HG03045 (cell line): ENCODE measurements around the gene KRTAP10-3.

Source experiments
- ATAC-seq: cut with Tn5 transposase; IDR thresholded peaks from one replicate; pipeline ENCODE4 v1.9.1; 2021; ENCODE audit warnings: mild to moderate bottlenecking, moderate library complexity; ENCODE audit not compliant: unreplicated experiment

KRTAP10-3 gene

DNA sequence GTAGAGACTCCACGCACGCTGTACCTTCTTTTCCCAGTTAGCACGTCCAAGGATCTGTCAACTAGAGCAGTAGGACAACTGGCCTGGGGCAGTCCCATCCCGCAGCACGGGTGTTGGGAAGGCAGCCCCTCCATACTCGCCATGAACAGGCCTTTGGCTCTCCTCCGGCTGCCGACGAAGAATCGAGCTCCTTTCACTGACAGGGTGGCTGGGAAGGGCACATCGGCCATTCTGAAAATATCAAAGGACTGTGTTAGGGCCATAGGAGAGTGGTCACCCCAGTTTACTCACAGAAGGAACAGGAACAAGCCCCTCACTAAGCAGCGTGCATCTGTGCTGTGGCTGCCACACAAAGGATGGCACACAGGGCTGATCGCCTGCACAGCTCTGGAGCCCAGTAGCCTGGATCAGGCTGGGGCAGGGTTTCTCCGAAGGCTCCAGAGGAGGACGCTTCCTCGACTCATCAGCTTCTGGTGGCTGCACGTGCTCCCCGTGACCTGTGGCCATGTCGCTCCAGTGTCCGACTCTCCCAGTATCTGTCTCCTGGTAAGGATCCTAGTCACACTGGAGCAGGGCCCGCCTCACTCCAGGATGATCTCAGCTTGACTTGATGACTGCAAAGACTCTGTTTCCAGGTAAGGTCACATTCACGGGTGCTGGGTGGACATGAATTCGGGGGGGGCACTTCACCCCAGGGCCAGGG is 27.5 kb downstream of the KRTAP10-3 start:
- no peak for ATAC-seq

DNA sequence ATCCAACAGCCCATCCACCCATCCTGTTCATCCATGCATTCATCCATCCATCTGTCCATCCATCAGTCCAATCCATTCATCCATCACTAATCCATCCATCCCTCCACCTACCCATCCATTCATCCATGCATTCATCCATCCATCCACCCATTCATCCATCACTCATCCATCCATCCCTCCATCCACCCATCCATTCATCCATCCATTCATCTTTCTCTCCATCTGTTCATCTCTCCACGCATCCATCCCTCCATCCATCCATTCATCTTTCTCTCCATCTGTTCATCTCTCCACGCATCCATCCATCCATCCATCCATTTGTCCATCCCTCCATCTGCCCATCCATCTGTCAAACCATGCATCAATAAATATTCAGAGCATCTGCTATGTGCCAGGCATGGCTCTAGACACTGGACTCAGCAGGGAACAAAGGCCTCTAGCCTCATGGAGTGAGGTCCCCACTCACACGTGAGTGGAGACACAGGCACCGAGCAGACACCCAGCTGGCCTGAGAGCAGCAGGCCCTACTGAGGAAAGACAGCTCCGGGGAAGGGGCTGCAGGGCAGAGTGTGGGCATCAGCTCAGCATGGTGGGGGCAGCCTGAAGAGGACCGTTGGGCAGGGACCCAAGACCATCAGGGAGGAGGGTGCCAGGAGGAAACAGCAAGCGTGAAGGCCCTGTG is 28.2 kb downstream of the KRTAP10-3 start:
- no peak for ATAC-seq

DNA sequence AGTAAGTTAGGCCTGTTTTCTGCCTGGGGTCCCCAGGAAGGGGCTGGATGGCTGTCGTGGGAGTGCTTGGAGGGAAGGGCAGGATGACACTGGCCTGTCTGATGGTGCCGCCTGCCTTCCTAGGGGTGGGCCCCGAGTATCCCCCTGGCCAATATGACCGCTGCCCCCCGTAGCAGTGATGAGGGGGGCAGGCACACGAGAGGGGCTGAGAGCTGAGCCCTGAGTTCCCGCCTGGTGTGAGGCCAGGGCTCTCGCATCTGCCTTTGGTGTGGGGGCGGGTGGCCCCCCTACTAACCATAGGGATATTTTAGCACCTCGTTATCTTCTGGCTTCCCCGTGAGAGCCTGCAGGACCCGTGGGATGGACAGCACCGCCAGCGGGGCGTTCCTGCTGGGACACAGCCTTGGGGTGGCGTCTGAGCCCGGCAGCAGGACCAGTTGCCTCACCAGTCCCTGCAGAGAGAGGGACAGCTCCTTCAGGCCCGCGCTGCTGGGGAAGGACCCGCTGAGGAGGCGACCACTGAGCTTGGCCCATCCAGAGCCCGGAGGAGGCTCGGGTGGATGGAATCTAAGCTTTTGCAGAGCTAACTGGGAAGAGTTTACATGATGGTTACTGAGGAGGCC is 29.0 kb downstream of the KRTAP10-3 start:
- no peak for ATAC-seq

DNA sequence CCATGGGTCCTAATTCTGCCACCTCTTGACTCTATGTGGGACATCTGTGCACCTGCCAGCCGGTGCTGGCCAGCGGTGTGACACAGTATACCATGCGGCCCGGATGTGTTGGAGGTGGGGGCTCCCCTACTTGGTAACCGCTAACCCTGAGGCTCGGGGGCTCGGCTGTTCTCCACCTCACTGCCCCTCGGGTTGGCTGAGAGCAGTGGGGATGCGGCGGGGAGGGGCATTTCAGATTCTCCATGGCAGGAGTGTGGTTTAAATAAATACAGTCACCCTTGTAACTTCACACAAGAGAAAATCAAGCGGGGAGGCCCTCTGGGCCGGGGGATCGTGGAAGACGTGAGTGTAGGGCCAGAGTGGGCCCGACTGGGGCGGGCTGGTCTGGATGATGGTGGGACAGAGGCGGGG is 29.6 kb downstream of the KRTAP10-3 start:
- no peak for ATAC-seq

DNA sequence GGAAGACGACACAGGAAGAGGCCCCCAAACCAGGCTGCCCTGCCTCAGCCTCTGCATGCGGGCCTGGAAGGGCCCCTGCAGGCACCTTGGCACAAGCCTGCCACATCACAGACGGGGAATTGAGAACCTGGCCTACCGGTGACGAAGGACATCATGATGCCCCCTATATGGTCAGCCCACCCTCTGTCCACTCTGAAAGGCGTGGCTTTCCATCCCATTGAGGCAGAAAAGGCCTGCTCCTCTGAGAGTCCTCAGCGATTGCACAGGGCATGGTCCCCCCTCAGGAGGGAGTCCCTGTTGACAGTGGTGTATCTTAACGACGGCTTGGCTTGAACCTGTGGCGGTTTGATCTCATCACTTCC is 30.0 kb downstream of the KRTAP10-3 start:
- ATAC-seq, result no peak

DNA sequence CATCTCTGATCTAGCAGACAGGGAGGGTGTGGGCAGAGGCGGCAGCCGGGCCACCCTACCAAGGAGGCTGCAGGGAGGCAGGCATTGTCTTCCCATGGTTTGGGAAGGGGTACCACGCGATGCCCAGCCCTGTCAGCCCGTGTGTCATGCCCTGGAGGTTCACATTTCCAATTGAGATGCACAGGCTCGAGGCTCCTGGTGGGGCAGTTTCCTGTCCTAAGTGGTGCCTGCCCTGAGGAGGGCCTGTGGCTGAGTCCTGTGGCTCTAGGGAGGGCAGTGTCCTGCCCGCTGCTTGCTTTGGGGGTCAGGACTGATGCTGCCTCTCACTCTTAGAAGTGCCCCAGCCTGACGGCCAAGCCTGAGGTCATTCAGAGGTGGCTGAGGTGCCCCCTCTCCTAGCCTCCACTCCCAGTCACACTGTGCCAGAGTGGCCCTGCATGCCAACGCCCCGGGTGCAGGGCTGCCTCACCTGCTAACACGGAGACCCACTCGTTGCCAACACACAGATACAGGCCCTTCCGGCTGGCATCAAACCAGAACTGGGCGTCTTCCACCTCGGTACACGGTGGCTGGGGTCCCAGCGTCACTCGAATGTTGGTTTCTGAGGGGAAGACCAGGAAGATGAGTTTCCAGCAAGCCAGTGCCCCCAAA is 30.5 kb downstream of the KRTAP10-3 start:
- ATAC-seq, result no peak

DNA sequence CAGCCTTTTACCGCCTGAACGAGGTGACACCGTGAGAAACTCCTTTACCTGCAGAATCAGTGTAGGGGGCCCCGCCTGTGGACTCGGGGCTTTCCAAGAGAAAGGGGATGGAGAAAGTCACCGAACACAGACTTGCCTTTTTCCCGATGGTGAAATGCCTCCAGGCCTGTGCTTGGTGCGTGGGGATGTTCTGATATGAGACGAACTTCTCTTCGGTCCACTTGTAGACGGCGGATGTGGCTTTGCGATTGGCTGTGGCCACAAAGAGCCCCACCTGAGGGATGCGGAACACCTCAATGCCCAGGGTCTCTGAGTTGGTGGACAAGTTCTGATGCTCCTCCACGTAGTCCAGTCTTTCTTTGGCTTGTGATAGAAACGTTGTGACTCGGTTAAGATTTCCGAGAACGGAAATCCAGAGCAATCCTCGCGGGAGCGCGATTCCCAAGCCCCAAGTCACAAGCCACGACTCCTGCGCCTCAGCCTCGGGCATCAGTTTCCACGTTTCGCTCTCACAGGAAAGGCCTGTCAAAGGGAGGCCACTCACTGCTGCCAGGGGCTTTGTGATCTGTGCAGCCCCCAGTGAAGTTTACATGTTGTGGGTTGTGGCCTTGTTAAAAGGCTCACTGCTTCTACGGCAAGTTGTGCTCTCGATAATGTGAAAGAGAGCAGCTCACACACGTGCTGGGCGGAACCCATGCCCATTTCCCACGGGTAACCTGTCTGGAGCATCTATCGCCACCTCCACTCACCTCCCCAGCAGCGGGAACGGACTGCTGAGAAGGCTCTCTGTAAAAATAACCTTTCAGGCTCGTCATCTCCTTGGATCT is 31.2 kb downstream of the KRTAP10-3 start:
- no peak for ATAC-seq

DNA sequence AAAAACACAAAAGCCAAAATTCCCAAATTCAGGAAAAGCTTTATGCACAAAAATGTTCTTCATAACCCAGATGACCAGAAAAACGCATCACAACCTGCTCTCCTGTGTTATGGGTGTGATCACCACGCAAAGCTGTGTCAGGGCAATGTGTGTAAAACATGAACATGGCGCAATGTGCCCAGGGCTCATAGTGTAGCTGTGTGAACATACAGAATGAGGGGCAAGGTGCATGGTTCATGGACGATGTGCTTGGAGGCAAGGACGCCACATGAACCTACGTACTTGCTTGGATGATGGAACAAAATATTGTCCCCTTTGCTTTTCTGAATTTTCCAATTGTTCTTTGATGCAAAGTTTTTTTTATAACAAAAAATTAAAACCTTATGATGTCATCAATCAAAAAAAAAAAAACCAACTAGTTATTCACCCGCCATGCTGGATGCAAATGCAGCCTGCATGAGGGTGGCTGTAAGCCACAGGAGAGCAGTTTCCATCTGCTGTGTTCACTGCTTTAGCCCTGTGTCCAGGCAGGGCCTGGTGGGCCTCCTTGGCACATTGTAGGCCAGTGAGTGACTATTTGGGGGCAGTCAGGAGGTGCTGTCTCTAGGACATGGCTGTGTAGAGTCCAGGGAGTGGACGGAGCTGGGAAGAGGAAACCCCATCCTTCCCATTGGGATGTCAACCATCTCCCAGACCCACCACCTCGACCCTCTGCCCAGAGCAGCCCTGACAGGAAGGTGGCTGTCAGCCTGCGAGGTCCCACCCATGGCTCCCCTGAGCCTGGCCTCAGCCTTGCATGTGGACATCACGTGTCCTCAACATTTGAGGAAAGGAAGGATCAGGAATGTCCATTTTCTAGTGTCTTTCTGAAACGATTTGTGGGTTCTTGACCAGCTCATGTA is 32.2 kb downstream of the KRTAP10-3 start:
- no peak for ATAC-seq

DNA sequence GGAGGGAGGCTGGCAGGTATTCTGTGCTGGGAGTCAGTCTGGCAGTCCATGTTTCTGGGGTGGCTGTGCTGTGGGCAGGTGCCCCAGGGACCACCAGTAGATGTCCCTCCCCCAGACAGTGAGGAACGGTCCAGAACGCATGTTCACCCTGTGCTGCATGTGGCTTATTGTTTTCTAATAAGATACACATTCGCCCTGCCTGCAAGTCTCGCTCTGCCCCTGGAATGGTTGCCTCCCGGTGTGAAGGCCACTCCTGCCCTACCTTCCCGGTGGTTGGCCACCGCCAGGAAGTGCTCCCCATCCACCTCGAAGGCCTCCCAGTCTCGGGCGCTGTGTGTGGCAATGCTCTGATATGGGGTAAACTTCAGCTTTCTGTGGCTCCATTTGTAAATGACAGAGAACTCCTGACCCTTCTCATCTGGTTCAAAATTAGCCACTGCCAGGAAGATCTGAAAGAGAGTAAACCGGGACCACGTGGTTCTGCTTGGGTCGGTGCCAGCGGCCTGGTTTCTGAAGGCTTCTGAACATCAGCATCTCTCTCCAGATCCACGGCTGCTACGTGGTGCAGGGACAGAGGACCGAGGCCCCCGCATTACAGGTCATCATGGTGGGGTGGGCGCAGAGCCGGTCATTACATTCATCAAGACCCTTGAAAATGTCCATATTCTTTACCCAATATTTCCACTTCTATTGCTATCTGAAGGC is 33.1 kb downstream of the KRTAP10-3 start:
- ATAC-seq, result no peak

DNA sequence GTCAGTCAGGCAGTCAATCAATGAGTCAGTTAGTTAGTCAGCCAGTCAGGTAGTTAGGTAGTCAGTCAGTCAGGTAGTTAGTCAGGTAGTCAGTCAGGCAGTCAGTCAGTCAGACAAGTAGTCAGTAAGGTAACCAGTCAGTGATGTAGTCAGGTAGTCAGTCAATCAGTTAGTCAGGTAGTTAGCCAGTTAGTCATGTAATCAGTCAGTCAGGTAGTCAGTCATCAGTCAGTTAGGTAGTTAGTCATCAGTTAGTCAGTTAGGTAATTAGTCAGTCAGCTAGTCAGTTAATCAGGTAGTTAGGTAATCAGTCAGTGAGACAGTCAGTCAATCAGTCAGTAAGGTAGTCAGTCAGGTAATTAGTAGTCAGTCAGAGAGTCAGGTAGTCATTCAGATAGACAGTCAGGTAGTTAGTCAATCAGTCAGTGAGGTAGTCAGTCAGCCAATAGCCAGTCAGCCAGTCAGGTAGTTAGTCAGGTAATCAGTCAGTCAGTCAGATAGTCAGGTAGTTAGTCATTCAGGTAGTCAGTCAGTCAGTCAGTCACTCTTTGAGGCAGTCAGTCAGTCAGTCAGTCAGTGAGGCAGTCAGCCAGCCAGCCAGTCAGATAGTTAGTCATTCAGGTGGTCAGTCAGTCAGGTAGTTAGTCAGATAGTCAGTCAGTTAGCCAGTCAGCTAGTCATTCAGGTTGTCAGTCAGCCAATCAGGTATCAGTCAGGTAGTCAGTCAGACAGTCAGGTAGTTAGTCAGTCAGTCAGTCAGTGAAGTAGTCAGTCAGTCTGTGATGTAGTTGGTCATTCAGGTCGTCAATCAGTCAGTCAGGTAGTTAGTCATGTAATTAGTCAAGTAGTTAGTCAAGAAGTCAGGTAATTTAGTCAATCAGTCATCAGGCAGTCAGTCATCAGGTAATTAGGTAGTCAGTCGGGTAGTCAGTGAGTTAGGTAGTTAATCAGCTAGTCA is 33.9 kb downstream of the KRTAP10-3 start:
- ATAC-seq, result no peak

DNA sequence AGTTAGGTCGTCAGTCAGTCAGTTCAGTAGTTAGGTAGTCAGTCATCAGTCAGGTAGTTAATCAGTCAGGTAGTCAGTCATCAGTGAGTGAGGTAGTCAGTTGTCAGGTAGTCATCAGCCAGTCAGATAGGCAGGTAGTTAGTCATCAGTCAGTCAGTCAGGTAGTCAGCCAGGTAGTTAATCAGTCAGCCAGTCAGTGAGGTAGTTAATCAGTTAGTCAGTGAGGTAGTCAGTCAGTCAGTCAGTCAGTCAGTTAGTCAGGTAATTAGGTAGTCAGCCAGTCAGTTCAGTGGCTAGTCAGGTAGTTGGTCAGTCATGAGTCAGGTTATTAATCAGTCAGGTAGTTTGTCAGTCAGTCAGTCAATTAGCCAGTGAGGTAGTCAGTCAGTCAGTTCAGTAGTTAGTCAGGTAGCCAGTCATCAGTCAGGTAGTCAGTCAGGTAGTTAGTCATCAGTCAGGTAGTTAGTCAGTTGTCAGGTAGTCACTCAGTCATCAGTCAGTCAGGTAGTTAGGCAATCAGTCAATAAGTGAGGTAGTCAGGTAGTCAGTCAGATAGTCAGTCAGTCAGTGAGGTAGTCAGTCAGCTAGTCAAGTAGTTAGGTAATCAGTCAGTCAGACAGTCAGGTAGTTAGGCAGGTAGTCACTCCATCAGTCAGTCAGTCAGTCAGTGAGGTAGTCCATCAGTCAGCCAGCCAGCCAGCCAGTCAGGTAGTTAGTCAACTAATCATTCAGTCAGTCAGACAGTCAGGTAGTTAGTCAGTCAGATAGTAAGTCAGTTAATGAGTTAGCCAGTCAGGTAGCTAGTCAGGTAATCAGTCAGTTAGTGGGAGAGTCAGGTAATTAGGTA is 34.8 kb downstream of the KRTAP10-3 start:
- no peak for ATAC-seq

DNA sequence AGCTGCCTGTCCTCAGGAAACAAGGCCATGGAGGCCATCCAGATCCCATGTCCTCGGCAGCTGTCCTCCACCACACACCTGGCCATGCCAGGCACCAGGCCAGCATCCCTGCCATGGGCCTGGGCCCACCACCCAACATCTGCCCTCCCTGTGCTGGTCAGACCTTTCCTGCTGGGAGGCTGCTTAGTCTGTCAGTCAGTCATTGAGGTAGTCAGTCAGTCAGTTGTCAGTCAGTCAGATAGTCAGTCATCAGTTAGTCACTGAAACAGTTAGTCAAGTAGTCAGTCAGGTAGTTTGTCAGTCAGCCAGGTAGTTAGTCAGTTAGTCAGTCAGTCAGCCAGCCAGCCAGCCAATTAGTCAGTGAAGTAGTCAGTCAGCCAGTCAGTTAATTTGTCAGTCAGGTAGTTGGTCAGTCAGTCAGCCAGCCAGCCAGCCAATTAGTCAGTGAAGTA is 35.8 kb downstream of the KRTAP10-3 start:
- no peak for ATAC-seq

DNA sequence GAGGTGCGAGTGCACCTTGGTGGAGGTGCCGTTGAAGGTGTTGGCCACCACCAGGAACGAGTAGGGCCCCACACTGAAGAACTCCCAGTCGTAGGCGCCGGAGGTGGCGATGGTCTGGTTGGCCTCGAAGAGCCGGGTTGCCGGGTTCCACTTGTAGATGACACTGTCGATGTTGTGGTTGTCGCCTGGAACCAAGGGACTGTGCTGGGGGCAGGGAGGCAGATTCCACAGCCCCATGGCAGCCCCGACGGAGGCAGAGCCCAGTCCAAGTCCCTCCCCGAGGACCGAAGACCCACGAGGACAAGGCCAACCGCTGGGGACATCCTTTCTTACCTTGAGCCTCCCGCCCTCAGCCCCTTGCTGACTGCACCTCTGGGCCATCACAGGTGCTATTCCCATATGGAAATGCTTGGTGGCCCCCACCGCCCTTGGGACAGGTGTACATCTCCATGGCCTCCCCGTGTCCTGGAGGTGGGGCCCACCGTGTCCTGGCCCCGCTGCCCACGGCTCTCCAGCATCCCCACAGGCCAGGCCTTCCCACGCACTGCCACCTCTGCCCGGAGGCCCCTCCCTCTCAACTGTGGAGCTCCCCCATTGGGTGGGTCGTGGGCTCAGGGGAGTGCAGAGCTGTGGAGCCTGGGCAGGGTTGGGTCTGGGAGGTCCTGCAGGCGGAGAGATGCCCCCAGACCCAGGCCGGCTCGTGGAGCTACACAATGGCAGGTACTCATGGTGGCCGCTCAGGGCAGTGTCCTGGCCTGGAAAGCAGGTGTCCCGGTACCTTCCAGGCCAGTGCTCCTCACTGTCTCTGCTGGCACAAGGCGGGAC is 36.5 kb downstream of the KRTAP10-3 start:
- no peak for ATAC-seq

DNA sequence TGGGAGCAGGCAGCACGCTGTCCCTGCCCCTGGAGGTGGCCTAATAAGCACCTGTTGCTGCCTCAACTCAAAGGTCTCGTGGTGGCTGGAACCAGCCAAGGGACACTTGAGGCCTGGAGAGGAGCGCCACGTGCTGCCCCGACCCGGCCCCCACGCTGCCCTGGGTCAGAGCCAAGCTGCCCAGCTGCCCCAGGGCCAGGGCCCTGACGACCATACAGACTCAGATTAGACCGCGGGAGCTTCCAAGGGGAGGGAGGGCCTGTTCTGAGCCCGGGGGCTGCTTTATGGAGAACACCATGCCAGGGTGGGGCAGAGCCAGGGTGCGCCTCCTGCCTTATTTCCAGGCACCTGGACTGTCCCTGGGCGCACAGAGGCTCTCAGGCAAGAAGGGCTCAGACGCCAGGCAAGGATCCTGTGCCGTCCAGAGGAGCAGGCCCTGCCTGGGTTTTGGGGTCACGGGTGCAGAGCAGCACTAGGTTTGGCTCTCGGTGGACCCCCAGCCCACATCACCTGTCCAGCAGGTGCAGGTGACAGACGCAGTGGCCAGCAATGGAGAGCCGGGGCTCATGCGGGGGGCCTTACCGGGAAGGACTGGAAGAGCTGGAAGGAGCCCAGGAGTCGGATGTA is 37.2 kb downstream of the KRTAP10-3 start:
- ATAC-seq, result no peak

DNA sequence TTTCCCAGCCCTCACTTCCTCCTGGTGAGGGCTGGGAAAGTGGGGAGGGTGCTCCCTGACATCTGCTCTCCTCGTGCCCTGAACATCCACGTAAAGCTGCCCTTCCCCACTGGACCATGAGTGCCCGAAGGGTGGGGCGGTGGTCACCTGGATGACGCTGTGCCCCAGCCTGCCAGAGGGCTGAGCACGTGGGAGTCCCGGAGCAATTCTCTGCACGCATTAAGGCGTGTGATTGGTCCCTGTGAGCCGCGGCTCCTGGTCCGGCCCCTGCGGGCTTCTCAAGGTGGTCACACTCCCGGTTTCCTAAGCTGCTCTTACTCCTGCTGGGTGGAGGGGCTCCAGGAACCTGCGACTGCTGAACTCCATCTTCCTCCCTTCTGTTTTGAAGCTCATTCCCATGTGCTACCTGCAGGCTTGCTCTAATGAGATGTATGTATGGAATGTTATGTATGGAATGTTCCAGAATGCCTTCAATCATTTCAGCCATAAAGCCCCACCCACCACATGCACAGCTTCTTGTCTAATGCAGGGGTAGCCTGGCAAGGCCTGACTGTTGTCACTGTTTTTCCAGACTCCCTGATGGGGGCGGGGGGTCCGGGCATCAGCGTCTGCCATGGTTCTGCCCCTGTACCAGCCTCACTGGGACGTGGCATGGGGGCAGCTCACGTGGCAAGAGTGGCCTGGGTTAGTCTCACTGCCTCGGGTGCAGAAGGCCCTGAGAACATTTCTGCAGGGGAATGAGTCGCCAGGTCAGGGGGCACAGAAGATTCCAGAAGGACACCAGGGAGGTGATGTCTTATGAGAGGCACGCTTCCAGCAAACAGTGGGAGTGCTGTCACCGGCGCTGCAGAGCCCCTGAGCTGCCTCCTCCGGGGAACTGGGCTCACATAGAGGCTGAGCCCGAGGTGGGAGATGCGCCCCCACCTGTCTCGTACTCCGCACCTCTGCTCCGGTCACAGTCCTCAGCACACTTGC is 38.0 kb downstream of the KRTAP10-3 start:
- ATAC-seq, result no peak
